ENCODE data around the gene POU2AF1. TPM values are rescaled to one million over a fixed set of nuclear protein-coding genes. Genes with fewer than 3 reads are reported as not detected.

The POU2AF1 gene
- total and polyA plus RNA-seq, 12 donors, result 0.03 to 1.7 (median 0.55) TPM; not detected in 6

- Histone ChIP-seq H3K27ac (peak overlapping the region in 1 of 5 donors; percentile 3), H3K36me3 (replicated peaks in 1 of 2) (no peaks in the 10 kb centered on the region), H3K4me3 (no peak overlapping the region), H3K4me1 (replicated peaks in 1 of 2) (peaks cover 17 to 23% of the 10 kb centered on the region in 2 donors), H3K9me3 (replicated peaks in 1 of 3) (peaks cover 6 to 11% (median 8%) of the 10 kb centered on the region in 3 donors), H3K27me3 (no peaks in the 10 kb centered on the region)
- TF ChIP-seq POLR2A (IDR thresholded peaks at IDR 0.05) (no peak), CTCF (IDR thresholded peaks at IDR 0.05) (no peak)
- intact Hi-C loops (cut with DNase I), result no loop called here
- DNase-seq, result peak in 6 of 7 donors; percentile 70 to 81 (median 78)
- 63 to 75% (median 69%) methylated on average over 2 of the region's 2 CpGs for WGBS, 4 donors
Observed at GRCh38 chr11:111336582-111337256, 42.4 kb downstream of the POU2AF1 start.

- Histone ChIP-seq H3K36me3 (replicated peaks in 1 of 2) (no peaks in the 10 kb centered on the region), H3K9me3 (replicated peaks in 1 of 3) (peaks cover 6 to 11% (median 8%) of the 10 kb centered on the region in 3 donors), H3K4me1 (replicated peaks in 1 of 2) (peaks cover 20 to 30% of the 10 kb centered on the region in 2 donors), H3K4me3 (no peak overlapping the region), H3K27me3 (no peaks in the 10 kb centered on the region), H3K27ac (peak overlapping the region in 1 of 5 donors; percentile 3)
- WGBS, 4 donors, result 66 to 95% (median 86%) methylated on average over 4 of the region's 4 CpGs
- no peak for DNase-seq
- intact Hi-C loops (cut with DNase I), result no loop called here
- TF ChIP-seq CTCF (IDR thresholded peaks at IDR 0.05) (no peak), POLR2A (IDR thresholded peaks at IDR 0.05) (no peak)
Observed at GRCh38 chr11:111336062-111336461, 43.0 kb downstream of the POU2AF1 start.

- Histone ChIP-seq H3K36me3 (replicated peaks in 1 of 2) (no peaks in the 10 kb centered on the region), H3K4me1 (replicated peaks in 1 of 2) (peaks cover 20 to 33% of the 10 kb centered on the region in 2 donors), H3K27me3 (no peaks in the 10 kb centered on the region), H3K4me3 (no peak overlapping the region), H3K9me3 (replicated peaks in 1 of 3) (peaks cover 6 to 11% (median 8%) of the 10 kb centered on the region in 3 donors), H3K27ac (no peak overlapping the region)
- DNase-seq, result no peak
- 76 to 92% (median 80%) methylated on average over 6 of the region's 6 CpGs for WGBS, 4 donors
- intact Hi-C loops (cut with DNase I), result no loop called here
- no peak for TF ChIP-seq POLR2A (IDR thresholded peaks at IDR 0.05)
Observed at GRCh38 chr11:111335549-111335948, 43.5 kb downstream of the POU2AF1 start.

- Histone ChIP-seq H3K27me3 (no peaks in the 10 kb centered on the region), H3K4me1 (replicated peaks in 1 of 2) (peaks cover 27 to 39% of the 10 kb centered on the region in 2 donors), H3K36me3 (replicated peaks in 1 of 2) (no peaks in the 10 kb centered on the region), H3K27ac (no peak overlapping the region), H3K9me3 (replicated peaks in 1 of 3) (peaks cover 5 to 10% (median 5%) of the 10 kb centered on the region in 3 donors), H3K4me3 (no peak overlapping the region)
- intact Hi-C loops (cut with DNase I), result no loop called here
- 73 to 87% (median 76%) methylated on average over 8 to 9 of the region's 9 CpGs for WGBS, 4 donors
- no peak for DNase-seq
- TF ChIP-seq POLR2A (IDR thresholded peaks at IDR 0.05), result no peak
- no peak for TF ChIP-seq CTCF (IDR thresholded peaks at IDR 0.05)
Observed at GRCh38 chr11:111334532-111335502, 44.3 kb downstream of the POU2AF1 start.

Data from adrenal gland (tissue), 12 donors.